ENCODE results near the gene FRMD4A.

FRMD4A gene

DNA sequence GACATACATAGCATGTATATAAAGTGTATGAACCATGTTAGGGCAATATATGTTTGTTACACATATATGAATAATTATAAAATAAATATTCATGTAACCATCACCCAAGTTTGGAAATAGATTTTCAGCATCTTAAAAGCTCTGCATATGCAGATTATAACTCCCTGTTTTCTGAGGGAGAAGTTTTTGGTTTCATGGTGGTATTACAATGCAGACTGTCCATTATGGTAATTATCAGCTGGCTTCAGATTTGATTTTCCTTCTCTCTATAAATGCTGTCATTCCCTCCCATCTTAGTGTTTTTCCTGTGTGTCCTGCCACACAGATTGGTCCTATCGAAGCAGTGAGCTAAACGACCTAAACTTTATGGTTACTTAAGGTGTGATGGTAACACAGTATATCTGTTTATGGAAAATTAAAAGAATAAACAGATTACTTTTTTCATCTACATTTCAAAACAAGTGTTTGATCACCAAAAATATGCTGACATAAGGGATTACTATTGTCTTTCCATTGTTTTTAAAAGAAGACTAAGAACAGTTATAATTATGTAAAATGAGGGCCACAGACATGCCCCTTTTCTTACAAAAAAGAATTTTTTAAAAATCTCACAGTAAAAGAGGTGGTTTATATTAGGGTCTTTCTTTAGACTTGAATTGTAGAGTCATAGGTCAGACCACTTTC is 726.2 kb downstream of the FRMD4A start:
- no peak for DNase-seq (ENCODE audit: low spot score)

DNA sequence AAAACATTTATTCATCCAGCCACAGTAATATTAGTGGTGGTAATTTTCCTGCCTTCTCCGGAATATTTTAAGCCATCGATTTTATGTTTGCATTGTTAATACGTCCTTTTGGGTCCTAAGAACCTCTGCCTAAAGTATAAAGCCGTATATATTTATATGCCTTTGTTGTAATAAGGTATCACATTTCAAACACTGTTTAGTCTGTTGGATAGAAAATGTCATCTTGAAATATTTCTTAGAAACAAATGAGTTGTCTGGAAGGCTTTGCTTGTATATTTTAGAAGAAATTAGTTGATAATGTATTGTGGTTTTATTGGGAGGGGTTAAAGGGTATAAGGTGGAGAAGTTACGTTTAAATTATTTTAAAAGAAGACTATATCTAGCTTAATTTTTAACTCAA is 732.8 kb downstream of the FRMD4A start:
- no peak for DNase-seq (ENCODE audit: low spot score)

DNA sequence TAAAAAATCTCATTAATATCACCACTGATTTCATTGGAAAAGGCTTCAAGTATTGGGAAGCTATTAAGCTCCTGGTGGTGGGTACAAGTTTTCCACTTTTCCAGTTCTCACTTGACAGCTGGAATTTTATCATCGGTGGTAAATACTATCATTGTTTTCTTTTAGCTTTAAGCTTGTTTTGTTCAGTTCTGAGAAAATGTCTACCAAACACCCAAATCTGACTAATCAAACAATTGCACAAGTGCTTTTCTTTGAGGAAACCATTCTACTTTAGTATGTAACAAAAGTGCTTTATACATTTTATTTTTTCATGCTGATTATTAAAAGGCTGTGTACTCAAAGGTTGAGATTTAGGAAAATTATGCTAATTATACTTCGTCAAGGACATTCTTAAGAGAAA is 736.1 kb downstream of the FRMD4A start:
- no peak for DNase-seq (ENCODE audit: low spot score)

Measured in CD4-positive, alpha-beta T cell treated with Interleukin-6 at 100 ng/mL for 8 hours (primary cell).